Activated gamma-delta T cell treated with anti-CD3 and anti-CD28 coated beads, Interleukin-2, amount 50 U/mL, for 16 hours (primary cell): ENCODE data around the gene XPR1.
"Not testable (repeated sequence)": the region's sequence is repeated elsewhere in the genome, so short reads cannot be mapped to it uniquely, and the experiment has no call there.

Source experiments
- DNase-seq: peaks from one replicate; pipeline ENCODE4 v3.0.0-alpha.2; 2020; ENCODE audit warnings: low read depth

The XPR1 gene

DNA sequence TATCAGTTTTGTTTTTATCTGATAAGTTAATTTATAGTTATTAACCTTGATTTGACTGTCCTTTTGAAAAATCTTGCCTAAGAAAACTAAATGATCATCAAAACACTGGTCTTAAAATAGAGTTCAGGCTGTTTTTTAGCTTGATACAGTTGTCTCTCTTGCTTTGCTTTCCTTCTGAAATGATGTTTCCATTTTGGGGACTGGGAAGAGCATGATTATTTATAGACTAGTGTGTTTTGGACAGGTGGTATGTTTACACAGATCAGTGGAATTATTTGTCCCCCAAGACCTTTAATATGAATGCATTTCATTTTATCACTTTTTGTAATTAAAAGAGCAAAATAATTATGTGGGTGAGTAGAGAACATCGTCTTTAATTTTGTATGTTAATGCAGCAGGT, 90.8 kb downstream of the XPR1 start:
- DNase-seq = no peak

DNA sequence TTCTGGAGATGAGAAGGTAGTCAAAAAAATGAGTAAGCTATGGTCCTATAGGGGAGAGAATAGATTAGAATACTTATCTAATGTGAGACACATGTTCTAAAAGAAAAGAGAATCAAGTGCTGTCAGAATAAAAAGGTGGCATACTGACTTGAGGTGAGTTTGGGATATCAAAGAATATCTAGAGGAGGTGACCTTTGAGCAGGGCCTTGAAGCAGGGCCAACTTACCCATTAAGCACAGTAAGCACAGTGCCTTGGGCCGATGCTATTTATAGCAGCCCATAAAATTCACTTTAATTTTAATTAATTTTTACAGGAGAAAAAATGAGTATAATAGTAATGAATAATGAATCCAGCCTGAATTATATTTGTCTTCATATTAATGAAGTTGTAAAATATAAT, 92.2 kb downstream of the XPR1 start:
- no peak for DNase-seq

DNA sequence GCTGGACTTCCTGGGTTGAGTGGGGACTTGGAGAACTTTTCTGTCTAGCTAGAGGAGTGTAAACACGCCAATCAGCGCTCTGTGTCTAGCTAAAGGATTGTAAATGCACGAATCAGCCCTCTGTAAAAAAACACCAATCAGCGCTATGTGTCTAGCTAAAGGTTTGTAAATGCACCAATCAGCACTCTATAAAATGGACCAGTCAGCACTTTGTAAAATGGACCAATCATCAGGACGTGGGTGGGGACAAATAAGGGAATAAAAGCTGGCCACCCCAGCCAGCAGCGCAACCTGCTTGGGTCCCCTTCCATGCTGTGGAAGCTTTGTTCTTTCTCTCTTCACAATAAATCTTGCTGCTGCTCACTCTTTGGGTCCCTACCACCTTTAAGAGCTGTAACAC, 94.2 kb downstream of the XPR1 start:
- DNase-seq = not testable (repeated sequence)

DNA sequence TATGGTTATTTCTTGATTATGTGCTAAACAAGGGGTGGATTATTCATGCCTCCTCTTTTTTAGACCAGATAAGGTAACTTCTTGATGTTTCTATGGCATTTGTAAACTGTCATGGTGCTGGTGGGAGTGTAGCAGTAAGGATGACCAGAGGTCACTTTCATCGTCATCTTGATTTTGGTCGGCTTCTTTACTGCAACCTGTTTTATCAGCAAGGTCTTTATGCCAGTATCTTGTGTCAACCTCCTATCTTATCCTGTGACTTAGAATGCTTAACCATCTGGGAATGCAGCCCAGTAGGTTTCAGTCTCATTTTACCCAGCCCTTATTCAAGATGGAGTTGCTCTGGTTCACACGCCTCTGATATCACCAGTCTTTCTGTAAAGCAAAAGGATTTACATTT, 95.9 kb downstream of the XPR1 start:
- DNase-seq = not testable (repeated sequence)

DNA sequence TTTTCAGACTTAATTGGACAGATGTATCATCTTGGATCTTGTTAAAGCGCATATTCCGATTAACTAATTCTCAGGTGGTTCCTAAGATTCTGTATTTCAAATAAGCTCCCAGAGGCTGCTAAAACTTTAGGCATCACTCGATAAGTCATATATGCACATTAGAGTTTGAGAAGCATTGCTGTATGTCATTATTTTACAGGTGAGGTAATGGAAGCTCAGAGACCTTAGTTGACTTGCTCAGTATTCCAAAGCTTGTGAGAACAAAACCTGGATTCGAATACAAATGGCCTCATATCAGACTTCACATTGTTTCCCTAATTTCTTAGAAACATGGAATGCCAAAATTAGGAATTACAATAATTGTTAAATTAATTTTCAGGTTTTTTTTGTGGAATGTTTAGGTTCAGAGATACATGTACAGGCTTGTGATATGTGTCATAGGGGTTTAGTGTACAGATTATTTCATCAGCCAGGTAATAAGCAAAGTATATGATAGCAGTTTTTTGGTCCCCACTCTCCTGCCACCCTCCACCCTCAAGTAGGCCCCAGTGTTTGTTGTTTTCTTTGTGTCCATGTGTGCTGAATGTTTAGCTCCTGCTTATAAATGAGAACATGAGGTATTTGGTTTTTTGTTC, 96.8 kb downstream of the XPR1 start:
- no peak for DNase-seq

DNA sequence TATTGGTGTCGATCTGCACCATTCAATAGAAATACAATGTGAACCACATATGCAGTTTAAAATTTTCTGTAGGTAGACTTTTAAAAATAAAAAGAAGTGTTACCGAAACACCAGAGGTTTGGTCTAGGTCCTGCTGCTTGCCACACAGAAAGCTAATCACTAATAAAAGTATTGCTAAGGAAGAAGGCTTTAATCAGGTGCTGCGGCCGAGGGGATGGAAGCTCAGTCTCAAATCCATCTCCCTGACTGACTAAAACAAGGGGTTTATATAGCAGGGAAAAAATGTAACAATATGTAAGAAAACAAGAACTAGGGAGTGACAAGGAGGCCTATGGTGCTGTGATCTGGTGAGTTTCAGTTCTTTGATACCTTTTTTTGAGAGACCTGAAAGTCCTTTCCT, 99.3 kb downstream of the XPR1 start:
- DNase-seq = no peak

DNA sequence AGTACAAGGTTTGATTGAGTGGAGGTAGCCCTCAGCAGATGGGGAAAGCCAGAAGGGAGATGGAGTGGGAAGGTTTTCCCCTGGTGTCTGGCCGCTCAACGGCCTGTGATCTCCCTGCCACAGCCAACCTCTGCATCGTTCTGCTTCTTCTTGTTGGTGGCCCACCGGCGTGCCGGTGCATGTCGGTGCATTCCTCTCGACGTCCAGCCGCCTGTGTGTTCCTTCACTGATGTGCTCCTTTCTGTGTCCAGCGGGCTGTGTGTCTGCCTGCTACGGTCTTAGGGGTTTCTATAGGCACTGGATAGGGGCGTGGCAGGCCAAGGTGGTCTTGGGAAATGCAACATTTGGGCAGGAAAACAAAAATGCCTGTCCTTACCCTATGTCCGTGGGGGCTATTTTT, 101.0 kb downstream of the XPR1 start:
- no peak for DNase-seq

DNA sequence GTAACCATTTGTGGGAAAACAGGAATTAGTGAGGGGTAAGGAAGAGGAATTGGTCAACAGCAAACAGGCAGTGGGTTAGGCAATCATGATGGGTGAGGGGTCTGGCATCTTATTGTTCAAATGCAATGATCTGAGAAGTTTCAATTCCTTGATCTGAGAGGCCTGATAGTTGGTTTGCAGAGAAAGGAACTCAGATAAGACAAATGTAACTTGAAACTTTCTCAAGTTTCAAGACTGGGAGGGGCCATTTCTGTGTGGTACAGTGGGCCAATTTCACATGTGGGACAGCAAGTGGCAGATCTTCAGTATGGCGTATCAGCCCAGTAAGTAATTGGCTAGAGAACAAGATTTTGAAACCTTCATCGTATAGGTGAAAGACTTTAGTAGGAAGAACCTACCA, 102.5 kb downstream of the XPR1 start:
- no peak for DNase-seq

DNA sequence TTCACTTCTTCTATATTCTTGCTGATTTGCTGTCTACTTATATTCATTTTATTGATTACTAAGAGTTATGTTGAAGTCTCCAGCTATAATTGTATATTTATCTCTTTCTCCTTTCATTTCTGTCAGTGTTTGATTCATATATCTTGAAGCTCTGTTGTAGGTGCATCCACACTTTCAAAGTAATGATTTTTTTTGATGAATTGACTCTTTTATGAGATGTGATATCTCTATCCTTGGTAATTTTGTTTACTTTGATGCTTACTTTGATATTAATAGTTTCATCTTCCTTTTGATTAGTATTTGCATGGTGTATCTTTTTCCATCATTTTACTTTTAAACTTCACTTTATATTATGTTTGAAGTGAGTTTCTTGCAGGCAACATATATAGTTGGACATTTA, 110.8 kb downstream of the XPR1 start:
- DNase-seq = no peak

DNA sequence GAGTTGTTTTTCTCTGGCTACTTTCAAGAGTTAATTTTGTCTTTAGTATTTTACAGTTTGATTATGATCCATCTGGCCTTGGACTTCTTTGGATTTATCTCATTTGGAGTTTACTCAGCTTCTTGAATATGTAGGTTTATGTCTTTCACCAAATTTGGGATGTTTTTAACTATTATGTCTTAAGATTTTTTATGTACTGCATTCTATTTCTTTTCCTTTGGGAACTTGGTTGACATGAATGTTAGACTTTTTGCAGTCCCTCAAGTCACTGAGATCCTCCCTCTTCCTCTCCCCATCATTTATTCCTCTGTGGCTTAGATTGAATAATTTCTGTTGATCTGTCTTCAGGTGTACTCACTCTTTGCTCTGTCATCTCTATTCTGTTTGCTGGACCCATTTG, 112.0 kb downstream of the XPR1 start:
- no peak for DNase-seq

DNA sequence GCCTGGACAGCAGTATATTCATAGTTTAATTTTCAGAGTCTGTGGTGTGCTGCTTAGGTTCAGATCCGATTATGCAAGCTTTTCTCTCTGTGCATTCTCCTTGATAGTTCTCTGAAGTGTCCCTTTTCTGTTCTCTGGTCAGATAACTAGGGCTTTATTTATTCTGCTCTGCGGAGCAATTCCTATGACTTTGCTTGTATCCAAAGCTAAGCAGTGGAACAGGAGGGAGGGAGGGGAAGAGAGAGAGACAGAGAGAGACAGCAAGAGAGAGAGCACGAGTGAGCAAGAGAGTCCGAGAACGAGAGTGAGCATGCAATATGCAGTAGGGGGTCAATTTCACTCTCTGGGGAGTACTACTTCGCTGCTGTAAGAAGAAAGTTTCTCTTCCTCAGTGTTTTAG, 113.3 kb downstream of the XPR1 start:
- DNase-seq = no peak

DNA sequence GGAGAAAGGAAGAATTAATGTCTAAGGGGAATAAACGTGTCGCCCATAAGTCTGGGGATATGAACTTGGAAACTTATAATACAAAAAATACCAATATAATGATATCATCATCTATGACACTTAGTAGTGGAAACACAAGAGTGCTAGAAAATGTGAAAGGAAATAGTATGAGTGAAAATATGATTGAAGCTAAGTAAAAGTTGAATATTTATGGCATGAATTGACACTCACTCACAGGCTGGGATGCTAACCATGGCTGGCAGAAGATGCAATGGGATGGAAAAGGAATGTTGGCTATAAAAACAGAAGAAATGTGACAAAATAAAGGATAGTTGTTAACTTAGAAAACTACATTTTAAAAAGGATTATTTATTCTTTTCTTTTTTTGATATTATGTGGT, 120.1 kb downstream of the XPR1 start:
- no peak for DNase-seq

DNA sequence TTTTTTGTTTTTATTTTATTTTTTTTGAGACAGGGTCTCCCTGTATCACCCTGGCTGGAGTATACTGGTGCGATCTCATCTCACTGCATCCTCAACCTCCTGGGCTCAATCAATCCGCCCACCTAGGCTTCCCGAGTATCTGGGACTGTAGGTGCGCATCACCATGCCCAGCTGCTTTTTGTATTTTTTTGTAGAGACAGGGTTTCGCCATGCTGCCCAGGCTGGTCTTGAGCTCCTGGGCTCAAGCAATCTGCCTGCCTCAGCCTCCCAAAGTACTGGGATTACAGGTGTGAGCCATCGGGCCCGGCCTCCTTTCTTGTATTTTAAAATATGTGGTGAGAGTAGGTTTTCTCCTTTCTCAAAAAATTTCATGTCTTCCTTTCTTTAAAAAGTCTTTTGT, 122.6 kb downstream of the XPR1 start:
- DNase-seq = no peak

DNA sequence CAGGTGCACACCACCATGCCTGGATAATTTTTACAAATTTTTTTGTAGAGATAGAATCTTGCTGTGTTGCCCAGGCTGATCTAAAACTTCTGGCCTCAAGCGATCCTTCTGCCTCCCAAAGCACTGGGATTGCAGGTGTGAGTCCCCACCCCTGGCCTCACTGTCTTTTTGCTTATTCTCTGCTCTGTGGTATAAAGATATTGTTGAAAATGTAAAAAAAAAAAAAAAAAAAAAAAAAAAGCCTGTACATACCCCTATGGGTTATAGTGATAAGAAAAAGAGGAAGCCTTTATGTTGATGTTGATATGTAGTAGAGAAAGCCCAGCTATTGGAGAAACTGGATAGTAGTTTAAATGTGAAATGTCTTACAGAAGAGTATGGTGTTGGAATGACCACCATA, 125.8 kb downstream of the XPR1 start:
- no peak for DNase-seq

DNA sequence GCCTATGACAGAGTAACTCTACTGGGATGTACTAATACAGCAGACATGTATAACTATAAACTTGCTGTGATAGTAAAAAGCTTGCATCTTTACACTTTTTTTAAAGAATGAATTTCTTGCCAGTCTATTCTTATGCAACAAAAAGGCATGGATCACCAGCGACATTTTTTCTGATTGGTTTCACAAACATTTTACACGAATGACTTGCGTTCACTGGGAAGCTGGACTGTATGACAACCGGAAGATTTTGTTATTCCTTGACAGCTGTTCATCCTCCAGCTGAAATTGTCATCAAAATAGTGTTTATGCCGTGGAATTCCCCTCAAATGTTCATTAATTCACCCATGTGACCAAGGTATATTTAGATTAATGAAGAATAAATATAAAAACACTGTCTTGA, 131.0 kb downstream of the XPR1 start:
- DNase-seq = no peak

DNA sequence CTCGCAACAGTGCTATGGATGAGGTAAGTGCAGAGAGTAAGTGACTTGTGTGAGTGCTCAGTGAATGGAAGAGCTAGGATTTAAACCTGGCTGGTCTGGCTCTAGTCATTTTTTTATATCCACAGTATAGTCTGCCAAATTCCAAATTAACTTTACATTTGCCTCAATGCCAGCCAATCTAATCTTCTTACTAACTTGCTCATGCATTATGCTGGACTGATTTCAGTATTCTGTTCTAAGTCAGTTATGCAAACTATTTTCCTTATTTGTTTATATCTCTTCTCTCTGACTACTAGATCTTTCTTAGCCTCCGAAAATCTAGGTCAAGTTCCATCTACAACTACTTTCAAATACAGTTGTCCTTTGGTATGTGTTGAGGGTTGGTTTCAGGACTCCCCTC, 133.3 kb downstream of the XPR1 start:
- no peak for DNase-seq

DNA sequence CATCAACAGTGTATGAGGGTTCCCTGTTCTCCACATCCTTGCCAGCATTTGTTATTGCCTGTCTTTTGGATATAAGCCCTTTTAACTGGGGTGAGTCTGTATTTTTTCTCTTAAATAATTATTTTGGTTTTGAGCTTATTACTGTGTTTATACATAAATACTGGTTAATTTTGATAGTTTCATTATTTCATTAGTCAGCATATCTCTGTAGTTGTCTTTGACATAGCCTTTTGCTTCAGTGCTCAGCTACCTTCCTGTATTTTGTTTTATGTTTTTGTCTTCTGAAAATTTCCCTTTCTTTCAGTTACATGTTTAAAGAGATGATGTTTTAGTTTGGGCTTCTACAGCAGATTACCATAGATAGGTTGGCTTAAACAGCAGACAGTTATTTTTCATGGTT, 138.1 kb downstream of the XPR1 start:
- DNase-seq = no peak

DNA sequence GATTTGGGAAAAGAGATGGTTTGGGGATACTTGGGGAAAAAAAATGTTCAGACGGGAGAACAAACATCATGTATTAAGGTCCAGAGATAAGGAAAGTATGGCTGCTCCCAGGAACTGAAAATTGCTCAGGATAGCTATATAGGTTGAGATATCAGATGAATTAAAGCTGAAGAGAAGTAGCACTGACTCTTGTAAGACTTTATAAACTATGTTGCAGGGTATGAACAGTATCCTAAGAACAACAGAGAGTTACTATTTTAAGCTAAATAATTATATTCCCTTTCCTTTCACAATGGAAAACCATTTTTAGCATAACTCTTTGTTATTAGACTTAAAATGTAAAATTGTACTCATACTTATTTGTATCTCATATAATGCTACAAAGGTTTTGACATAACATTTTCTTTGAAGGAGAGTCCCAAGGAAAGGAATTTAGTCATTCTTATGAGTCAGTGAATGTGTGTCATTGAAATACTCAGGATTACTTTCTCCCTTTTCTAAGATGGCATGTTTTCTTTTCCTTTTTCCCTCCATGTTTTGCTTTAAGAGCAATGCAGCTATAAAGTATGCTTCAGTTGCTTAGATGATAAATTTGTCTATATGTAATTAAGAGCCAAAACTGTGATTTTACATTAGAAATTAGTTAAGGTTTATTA, 141.5 kb downstream of the XPR1 start:
- no peak for DNase-seq

DNA sequence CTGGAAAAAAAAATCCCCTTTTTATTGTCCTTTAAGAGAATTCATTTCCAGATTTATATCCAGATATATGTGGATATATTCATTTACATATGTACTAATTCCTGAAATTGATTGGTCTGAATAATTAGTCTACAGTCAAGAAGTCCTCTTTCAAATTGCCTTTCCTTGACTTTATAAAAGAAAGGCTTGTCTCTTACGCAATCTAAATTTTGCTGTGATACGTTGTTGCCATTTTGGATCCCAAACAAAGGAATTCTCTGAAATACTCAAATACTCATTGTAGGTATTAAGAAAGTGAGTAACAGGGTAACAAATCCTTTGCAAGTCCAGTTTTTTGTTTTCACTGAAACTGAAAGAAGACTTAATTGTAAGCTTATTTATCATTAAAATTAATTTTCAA, 144.0 kb downstream of the XPR1 start:
- no peak for DNase-seq

DNA sequence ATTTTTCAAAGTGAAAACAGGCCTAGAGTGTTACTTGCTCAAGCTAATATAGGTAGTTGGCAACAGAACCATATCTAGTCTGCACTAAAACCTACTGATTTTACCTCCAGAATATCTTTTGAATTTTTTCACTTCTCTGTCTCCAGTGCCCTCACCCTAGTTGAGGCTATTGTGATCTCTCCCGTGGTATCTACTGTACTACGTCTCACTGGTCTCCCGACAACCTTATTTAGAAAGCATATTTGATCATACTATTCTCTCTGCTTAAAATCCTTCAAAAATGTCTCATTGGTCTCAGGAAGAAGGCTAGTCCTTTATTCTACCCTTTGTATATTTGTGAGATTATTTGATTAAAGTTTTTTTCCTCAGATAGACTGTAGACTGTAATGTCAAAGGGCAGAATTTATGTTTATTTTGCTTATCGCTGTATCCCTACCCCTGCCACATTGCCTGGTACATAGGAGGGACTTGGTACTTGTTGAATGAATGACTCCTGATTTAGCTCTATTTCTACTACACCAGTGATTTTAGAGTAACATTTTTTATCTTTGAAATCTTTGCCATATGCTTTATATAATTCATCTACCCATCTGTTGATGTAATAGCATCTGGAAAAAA, 145.4 kb downstream of the XPR1 start:
- DNase-seq = no peak

DNA sequence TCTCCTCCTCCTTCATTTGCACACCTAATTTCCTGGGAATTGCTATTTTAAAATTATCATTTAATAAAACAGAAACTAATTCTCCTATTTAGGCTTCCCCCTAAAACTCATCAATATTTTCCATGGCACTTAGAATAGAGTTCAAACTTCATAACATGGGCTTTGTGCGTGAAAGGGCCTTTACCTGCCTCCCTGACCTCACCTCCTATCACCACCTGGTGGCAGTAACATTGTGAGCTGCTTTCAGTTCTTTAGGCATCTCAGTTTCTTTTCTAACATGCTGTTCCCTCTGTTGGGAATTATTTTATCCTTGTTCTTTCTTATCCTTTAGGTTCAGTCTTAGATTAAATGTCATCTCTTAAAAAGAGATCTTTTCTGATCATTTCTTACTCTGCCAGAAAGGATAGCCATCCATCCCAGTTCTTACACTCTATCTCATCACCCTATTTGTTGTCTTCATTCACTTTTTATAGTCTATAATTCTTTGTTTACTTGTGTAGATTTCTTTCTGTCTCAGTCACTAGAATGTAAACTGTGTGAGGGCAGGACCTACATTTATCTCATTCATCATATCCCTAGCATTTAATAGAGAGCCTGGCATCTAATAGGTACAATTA, 147.1 kb downstream of the XPR1 start:
- no peak for DNase-seq

DNA sequence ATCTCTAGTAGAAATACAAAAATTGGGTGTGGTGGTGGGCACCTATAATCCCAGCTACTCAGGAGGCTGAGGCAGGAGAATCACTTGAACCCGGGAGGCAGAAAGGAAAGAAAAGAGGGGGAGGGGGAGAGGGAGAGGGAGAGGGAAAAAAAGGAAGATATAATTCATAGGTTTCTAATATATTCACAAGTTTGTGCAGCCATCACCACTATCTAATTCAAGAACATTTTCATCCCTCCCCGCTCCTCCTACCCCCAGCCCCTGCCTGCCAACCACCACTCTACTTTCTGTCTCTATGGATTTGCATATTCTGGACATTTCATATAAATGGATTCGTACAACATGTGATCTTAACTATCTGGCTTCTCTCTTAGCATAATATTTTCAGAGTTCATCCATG, 147.8 kb downstream of the XPR1 start:
- DNase-seq = no peak

DNA sequence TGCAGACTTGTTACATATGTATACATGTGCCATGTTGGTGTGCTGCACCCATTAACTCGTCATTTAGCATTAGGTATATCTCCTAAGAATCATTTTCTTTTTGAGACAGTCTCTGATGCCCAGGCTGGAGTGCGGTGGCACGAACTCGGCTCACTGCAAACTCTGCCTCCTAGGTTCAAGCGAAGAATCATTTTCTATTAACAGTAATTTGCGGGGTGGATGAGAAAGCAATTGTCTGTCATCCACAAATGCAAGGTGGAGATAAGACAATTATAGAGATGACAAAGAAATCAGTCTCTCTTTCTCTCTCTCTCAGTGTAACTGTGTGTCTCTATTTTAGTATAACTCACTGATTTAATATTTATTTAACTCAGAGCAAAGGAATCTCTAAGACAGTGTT, 149.9 kb downstream of the XPR1 start:
- DNase-seq = no peak

DNA sequence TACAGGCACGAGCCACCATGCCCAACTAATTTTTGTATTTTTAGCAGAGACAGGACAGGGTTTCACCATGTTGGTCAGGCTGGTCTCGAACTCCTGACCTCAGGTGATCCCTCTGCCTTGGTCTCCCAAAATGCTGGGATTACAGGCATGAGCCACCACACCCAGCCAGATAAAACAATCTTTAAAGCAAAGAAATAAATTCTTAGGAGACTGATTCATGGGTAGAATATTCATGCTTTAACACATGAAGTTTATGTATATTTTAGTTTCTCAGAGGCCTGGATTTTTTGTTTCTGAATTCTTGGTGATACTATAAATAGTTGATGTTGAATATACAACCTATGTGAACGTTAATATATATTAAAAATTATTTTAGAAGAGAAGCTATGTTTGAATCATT, 153.5 kb downstream of the XPR1 start:
- DNase-seq = no peak
